NCI-H2029 treated with DMSO at 0.1 percent for 48 hours (cell line): ENCODE data around the gene KANSL1.
"Not testable (repeated sequence)": the region's sequence is repeated elsewhere in the genome, so short reads cannot be mapped to it uniquely, and the experiment has no call there.

Source experiments
- DNase-seq: peaks from one replicate; lab custom pipeline; 2025; lab: John Stamatoyannopoulos, UW

The KANSL1 gene

GRCh38 chr17:46193151-46193625, at the start of gene KANSL1:
KANSL1 (minus strand) TSS chr17:46193429; CDS start chr17:46172143, 21,286 bp downstream.
- peak; percentile 45 for DNase-seq

- not testable (repeated sequence) for DNase-seq
Measured at GRCh38 chr17:46231359-46231758, 38.1 kb upstream of the KANSL1 start.

- DNase-seq = peak; percentile 31
Measured at GRCh38 chr17:46225274-46225794, 32.1 kb upstream of the KANSL1 start.

GRCh38 chr17:46224864-46225263, 31.6 kb upstream of the KANSL1 start:
- not testable (repeated sequence) for DNase-seq

- not testable (repeated sequence) for DNase-seq
Measured at GRCh38 chr17:46223041-46223440, 29.8 kb upstream of the KANSL1 start.

GRCh38 chr17:46216682-46217081, 23.5 kb upstream of the KANSL1 start:
- DNase-seq = no peak

GRCh38 chr17:46212634-46213435, 19.6 kb upstream of the KANSL1 start:
- peak; percentile 23 for DNase-seq

GRCh38 chr17:46208997-46209396, 15.8 kb upstream of the KANSL1 start:
- DNase-seq = no peak

- DNase-seq = no peak
Measured at GRCh38 chr17:46205975-46206374, 12.7 kb upstream of the KANSL1 start.

GRCh38 chr17:46202424-46202823, 9.2 kb upstream of the KANSL1 start:
- DNase-seq = no peak

GRCh38 chr17:46201491-46201890, 8.3 kb upstream of the KANSL1 start:
- DNase-seq = no peak

- DNase-seq = no peak
Measured at GRCh38 chr17:46200197-46200596, 7.0 kb upstream of the KANSL1 start.

- DNase-seq = no peak
Measured at GRCh38 chr17:46199379-46199778, 6.2 kb upstream of the KANSL1 start.

- no peak for DNase-seq
Measured at GRCh38 chr17:46198233-46198632, 5.0 kb upstream of the KANSL1 start.

GRCh38 chr17:46197530-46197929, 4.3 kb upstream of the KANSL1 start:
- DNase-seq = no peak

- DNase-seq = no peak
Measured at GRCh38 chr17:46195939-46196716, 2.9 kb upstream of the KANSL1 start.

- DNase-seq = no peak
Measured at GRCh38 chr17:46195217-46195855, 2.1 kb upstream of the KANSL1 start.

GRCh38 chr17:46194393-46195216, 1.4 kb upstream of the KANSL1 start:
- no peak for DNase-seq

GRCh38 chr17:46193626-46194392, 580 bp upstream of the KANSL1 start:
- peak; percentile 57 for DNase-seq

- DNase-seq = peak; percentile 21
Measured at GRCh38 chr17:46192439-46193150, 634 bp downstream of the KANSL1 start.
